ENCODE results near the gene MYBPC2. TPM values are rescaled to one million over a fixed set of nuclear protein-coding genes. Genes with fewer than 3 reads are reported as not detected.

MYBPC2 gene
- total and polyA plus RNA-seq, 2 donors (not counting 3 experiments of a cell fraction or from before 2014, with no cell fraction given), result 0.03 TPM; not detected in 1

DNA sequence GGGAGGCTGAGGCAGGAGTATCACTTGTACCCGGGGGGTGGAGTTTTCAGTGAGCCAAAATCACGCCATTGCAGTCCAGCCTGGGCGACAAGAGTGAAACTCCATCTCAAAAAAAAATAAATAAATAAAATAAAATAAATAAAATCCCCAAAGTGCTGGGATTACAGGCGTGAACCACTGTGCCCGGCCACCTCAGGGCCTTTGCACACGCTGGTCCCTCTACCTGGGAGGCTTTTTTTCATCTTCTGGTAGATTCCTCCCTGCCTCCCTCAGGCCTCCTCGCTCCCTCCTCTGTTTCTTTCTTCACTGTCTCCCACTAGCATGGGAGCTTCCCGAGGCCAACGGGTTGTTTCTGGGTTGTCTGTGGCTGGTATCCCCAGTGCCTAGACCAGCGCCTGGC is 15.1 kb downstream of the MYBPC2 start:
- FAIRE-seq (no peak), DNase-seq (ENCODE audit: low read depth, low spot score) (no peak)
- intact Hi-C loops (cut with micrococcal nuclease), result no loop called here
- TF ChIP-seq FOS (IDR thresholded peaks at IDR 0.05; ENCODE audit: borderline replicate concordance, insufficient read depth, low read length), result no peak
- POLR2A ChIA-PET, result no interaction called here
- CTCF ChIA-PET, result interaction anchor here (1.5 kb wide), 1 partner anchor 13 kb away, joined by 4 read pairs; no protein-coding TSS in a partner anchor
- H3K36me3 ChIP-seq (ENCODE audit: control insufficient read depth in 2 of 2, extremely low read depth in 1 of 2, insufficient read depth in 2 of 2, low read length in 2 of 2), result no peaks in the 10 kb centered on the region
- BruUV-seq (replicated peaks), result no TSS peak
- H4K20me1 ChIP-seq (replicated peaks; ENCODE audit: control insufficient read depth, extremely low read depth, insufficient read depth, low read length), result no peaks in the 10 kb centered on the region
- H3K9ac ChIP-seq (replicated peaks; ENCODE audit: extremely low read depth, insufficient read depth, low read length), result no peak overlapping the region
- dilution Hi-C loops (cut with MboI; ENCODE audit: extremely low pct_ligation_motif_present, low sequenced_read_pairs), result no loop called here
- no peak overlapping the region for H3K4me3 ChIP-seq (replicated peaks in 1 of 3; ENCODE audit: insufficient read depth in 1 of 3, low read depth in 1 of 3, low read length in 3 of 3)
- H3K9me3 ChIP-seq (replicated peaks; ENCODE audit: control insufficient read depth, insufficient read depth, low read length), result no peaks in the 10 kb centered on the region
- H2AFZ ChIP-seq (ENCODE audit: low read depth, low read length), result no peak overlapping the region
- H3K79me2 ChIP-seq (ENCODE audit: control insufficient read depth, insufficient read depth, low read length), result no peaks in the 10 kb centered on the region
- H3K27me3 ChIP-seq (ENCODE audit: control insufficient read depth in 2 of 2, insufficient read depth in 2 of 2, low read length in 2 of 2), result no peaks in the 10 kb centered on the region
- H3K9me1 ChIP-seq (replicated peaks; ENCODE audit: control insufficient read depth, extremely low read depth, insufficient read depth, low read length), result no peaks in the 10 kb centered on the region
- H3K4me2 ChIP-seq (ENCODE audit: insufficient read depth, low read length), result no peak overlapping the region
- no peak overlapping the region for H3K27ac ChIP-seq (ENCODE audit: insufficient read depth, low read depth, low read length)
- no peaks in the 10 kb centered on the region for H3K4me1 ChIP-seq (ENCODE audit: control insufficient read depth, extremely low read depth, insufficient read depth, low read length)

GRCh38 chr19:50449236-50449899 is 16.7 kb downstream of the MYBPC2 start:
- dilution Hi-C loops (cut with MboI; ENCODE audit: extremely low pct_ligation_motif_present, low sequenced_read_pairs) (no loop called here), intact Hi-C loops (cut with micrococcal nuclease) (no loop called here)
- Histone ChIP-seq H3K4me3 (replicated peaks in 1 of 3; ENCODE audit: insufficient read depth in 1 of 3, low read depth in 1 of 3, low read length in 3 of 3) (no peak overlapping the region), H3K4me2 (ENCODE audit: insufficient read depth, low read length) (no peak overlapping the region), H3K9me1 (replicated peaks; ENCODE audit: control insufficient read depth, extremely low read depth, insufficient read depth, low read length) (no peaks in the 10 kb centered on the region), H3K4me1 (ENCODE audit: control insufficient read depth, extremely low read depth, insufficient read depth, low read length) (no peaks in the 10 kb centered on the region), H3K27me3 (ENCODE audit: control insufficient read depth in 2 of 2, insufficient read depth in 2 of 2, low read length in 2 of 2) (no peaks in the 10 kb centered on the region), H3K9ac (replicated peaks; ENCODE audit: extremely low read depth, insufficient read depth, low read length) (no peak overlapping the region), H3K36me3 (ENCODE audit: control insufficient read depth in 2 of 2, extremely low read depth in 1 of 2, insufficient read depth in 2 of 2, low read length in 2 of 2) (no peaks in the 10 kb centered on the region), H3K79me2 (ENCODE audit: control insufficient read depth, insufficient read depth, low read length) (no peaks in the 10 kb centered on the region), H4K20me1 (replicated peaks; ENCODE audit: control insufficient read depth, extremely low read depth, insufficient read depth, low read length) (no peaks in the 10 kb centered on the region), H3K27ac (ENCODE audit: insufficient read depth, low read depth, low read length) (no peak overlapping the region), H3K9me3 (replicated peaks; ENCODE audit: control insufficient read depth, insufficient read depth, low read length) (no peaks in the 10 kb centered on the region), H2AFZ (ENCODE audit: low read depth, low read length) (no peak overlapping the region)
- DNase-seq (ENCODE audit: low read depth, low spot score) (no peak), FAIRE-seq (no peak)
- ChIA-PET POLR2A (no interaction called here), CTCF (interaction anchor here (0.9 to 1.3 kb wide), 3 partner anchors 12 to 80 kb away, joined by 3 to 4 read pairs (median 3); no protein-coding TSS in a partner anchor)
- BruUV-seq (replicated peaks), result no TSS peak
- TF ChIP-seq POLR2AphosphoS5 (IDR thresholded peaks at IDR 0.05; ENCODE audit: insufficient read depth, low read depth, low read length) (no peak), POLR2A (IDR thresholded peaks at IDR 0.05; ENCODE audit: low read depth, low read length) (no peak), MYC (IDR thresholded peaks at IDR 0.05; ENCODE audit: low read depth, low read length) (no peak), GATA2 (IDR thresholded peaks at IDR 0.05; ENCODE audit: insufficient read depth, insufficient read length, low read depth, low read length) (no peak)
